HG02571 (cell line): ENCODE data around the gene HMCN2.

Experiments
- ATAC-seq: cut with Tn5 transposase; IDR thresholded peaks from one replicate; pipeline ENCODE4 v1.9.1; 2021; ENCODE audit warnings: mild to moderate bottlenecking, moderate library complexity; ENCODE audit not compliant: unreplicated experiment

Gene HMCN2

DNA sequence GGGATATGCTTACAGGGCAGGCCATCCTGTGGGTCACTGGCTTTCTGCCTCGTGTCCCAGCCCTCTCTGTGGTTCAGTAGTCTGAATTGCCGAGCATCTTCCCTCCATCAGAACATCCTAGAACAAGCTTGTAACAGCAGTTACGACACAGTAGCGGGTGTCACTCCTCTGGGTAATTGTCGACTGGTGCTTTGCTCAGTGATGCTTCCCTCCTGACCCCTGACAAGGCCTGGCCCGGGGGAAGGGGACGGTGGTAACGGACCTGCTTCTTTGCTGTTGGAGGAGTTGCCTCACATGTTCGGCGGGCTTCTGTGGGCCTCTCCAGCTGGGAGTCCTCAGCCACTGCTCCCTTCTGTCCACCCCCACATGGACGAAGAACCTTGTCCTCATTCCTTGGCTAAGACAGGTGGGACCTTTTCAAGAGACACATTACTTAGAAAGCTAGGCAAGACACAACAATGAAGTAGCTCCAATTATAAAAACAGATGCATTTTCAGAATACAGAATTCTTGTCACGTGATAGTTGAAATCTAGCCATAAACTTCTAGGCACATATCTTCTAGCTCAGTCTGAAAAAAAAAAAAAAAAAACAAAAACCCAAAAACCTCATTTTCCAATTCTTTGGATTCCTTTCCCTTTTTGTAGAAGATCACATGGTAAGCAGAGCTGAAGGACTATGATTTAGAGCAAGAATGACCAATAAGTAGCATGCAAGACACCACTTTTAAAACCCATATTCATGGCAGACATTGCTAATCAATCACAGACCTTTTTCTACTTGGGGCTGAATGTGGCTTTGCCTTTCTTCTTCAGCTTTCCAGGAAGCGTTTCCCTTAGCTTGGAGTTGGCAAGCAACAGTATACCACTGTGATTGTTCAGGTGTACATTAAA is 25.0 kb downstream of the HMCN2 start:
- ATAC-seq = no peak

DNA sequence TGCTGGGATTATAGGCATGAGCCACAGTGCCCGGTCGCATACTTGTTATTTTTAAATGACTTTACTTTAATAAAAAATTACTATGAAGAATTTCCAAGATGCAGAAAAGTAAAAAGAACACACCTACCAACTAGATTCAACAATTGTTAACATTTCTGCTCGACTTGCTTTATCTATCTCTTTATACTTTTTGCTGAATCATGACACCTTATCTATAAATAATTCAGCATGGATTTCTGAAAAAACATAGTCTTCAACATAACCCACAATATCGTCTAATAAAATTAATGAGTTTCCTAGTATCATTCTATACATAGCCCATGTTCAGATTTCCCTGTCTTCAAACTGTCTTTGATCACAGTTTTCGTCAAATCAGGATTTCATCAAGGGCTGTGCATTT is 25.9 kb downstream of the HMCN2 start:
- no peak for ATAC-seq

DNA sequence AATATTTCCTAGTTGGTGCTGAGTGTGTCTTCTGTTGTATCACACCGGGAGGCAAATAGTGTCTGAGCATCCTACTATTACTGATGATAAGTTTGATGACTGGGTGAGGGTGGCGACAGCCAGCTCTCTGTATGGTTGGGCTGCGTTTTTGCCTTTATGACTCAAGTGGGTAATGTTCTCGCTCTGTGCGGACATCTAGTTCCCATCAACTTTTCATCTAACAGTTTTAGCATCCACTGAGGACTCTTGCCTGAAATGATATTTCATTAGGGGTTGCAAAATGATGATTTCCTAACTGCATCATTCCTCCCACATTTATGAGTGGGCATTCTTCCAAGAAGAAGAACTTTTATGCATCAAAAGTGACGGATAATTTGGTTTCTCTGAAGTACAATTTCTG is 26.5 kb downstream of the HMCN2 start:
- ATAC-seq = no peak

DNA sequence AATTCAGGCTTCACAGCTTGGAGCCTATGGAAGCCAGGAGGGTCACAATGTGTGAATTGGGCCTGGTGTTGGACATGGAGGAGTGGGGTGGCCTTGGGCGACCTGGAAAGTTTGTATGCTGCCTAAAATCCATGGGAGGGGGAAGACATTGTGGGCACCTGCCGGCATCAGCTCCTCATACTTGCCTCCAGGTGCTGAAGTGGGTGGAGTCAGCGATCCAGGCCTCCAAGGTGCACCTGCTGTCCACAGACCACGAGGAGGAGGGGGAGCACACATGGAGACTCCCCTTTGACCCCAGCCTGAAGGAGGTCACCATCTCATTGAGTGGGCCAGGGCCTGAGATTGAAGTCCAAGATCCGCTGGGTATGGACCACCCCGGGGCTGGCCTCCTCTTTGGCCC is 29.1 kb downstream of the HMCN2 start:
- ATAC-seq = no peak

DNA sequence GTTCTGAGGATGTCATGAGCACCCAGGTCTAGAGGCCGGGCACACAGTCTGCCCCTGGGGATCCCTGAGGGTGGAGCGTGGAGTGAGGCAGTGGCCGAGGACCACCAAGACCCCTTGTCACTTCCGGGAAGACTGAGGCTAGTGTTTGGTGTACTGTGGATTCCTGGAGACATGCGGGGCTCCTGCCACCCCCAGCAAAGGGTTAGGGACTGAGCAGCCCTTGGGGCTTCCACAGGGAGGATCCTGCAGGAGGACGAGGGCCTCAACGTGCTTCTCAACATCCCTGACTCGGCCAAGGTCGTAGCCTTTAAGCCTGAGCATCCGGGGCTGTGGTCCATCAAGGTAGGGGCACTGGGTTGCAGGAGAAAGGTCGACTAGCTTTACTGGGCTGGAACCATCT is 29.9 kb downstream of the HMCN2 start:
- no peak for ATAC-seq

DNA sequence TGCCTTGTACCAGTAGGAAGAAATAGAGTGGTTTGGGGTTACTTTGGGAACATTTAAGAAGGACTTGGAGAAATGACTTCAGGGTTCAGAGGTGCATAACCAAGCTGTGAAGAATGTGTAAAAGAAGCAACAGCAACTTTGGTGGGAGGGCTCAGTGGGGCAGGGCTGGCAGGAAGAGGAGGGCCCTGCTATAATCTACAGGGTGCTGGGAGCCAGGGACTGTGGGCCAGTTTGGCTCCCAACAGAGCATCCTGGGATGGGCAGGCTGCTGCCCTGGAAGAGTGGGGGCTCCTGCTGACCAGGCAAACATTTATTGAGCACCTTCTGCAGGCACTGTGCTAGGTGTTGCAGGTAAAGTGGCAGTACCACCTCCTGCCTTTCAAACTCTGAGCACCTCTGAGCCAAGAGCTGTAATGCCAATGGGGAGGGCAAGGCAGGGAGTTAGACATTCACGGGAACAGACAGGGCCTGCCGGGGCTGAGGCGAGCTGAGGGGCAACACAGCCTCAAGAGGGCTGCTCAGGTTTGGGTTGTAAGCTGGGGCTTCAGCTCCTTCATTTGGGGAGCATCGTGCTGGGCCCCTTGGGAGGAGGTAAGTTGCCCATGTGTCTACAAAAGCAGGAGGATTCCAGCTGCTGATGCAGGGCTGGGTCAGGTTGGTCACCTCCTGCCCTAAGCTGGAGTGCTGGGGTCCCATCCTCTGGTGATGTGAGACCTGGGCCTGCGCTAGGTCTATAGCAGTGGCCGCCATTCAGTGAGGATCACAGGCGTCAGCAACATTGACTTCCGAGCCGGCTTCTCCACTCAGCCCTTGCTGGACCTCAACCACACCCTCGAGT is 30.6 kb downstream of the HMCN2 start:
- ATAC-seq = no peak

DNA sequence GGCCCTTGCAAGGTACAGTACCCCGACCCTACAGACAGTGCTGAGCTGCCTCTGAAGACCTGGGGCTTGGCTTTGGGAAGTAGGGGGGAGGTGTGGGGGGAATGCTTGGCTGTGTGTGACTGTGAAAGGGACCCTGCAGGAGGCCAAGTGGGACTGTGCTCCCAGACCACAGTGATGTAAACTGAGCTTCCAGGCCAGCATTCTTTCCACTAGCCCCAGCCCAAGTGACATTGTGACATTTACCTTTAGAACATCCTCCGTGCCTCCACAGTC is 31.2 kb downstream of the HMCN2 start:
- no peak for ATAC-seq

DNA sequence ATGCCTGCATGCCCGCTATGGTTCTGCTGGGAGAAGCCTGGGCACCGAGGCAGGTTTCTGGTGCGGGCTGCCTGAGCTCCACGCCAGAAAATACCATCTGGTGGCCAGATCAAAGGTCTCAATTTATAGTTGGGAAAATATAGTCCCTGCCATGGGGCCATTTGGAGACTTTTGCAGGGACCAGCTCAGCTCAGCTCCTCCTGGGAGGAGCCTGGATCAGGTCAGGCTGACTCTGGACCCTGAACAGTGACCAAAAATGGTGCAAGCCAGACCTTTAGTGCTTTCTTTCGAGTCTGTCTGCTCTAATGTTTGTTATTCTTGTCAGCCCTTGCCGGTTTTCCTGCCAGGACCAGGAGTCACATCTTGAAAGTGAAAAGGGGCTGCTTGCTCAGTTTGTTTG is 31.8 kb downstream of the HMCN2 start:
- no peak for ATAC-seq

DNA sequence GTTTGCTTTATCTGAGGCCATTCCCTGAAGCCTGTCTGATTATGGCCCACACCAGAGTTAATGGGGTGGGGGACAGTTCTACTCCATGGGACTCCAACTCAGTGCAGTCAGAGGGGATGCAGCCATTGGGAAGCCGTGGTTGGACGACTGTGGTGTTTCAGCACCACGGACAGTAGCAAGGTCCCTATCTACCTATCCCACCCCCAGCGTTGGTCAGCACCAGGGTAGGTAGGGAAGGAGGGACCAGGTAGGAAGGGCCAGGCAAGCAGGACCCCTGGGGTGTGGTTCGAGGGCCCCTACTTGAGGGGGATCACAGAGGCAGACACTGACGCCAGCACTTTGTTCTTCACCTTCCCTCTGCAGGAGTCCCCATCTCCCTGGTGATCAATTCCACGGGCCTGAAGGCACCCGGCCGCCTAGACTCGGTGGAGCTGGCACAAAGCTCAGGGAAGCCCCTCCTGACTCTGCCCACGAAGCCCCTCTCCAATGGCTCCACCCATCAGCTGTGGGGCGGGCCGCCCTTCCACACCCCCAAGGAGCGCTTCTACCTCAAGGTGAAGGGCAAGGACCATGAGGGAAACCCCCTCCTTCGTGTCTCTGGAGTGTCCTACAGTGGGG is 33.2 kb downstream of the HMCN2 start:
- no peak for ATAC-seq

DNA sequence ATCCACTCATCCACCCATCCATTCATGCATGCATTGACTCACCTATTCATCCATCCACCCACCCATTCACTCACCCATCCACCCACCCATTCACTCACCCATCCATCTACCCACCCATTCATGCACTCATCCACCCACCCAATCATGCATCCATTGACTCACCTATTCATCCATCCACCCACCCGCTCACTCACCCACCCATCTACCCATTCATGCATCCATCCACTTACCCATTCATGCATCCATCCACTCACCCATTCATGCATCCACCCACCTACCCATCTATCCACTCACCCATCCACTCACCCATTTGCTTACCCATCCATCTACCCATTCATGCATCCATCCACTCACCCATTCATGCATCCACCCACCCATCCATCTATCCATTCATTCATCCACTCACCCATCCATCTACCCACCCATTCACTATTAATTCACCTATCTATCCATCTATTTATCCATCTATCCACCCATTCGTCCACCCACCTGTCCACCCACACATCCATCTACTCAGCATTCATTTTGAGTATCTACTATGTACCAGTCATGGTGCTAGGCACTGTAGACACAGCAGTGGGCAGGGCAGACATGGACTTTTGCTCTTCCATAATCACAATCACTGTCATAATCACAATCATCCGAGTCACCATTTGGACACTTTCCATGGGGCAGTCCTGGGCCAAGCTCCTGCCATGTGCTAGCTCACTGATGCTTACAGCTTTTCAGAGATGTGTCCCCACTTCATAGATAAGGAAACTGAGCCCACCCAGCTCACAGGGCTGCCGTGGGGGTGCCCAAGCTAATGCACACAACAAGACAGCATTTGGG is 34.4 kb downstream of the HMCN2 start:
- no peak for ATAC-seq

DNA sequence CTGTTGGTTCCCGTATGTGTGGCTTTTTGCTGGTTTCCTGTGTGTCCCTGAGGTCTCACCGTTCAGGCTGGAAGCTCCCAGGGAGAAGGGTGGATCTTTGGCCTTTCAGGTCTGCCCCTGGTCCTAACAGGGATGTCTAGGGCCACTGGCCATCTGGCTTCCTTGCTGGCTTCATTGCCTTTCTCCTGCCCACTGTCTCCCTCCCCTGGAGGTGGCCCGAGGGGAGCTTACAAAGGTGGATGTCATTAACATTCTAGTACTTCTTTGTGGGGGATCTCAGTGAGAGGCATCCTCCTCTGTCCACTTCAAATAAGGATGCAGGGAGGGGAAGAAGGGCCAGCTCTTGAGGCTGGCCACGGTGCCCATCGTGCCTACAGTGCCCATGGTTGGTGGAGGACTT is 35.2 kb downstream of the HMCN2 start:
- no peak for ATAC-seq

DNA sequence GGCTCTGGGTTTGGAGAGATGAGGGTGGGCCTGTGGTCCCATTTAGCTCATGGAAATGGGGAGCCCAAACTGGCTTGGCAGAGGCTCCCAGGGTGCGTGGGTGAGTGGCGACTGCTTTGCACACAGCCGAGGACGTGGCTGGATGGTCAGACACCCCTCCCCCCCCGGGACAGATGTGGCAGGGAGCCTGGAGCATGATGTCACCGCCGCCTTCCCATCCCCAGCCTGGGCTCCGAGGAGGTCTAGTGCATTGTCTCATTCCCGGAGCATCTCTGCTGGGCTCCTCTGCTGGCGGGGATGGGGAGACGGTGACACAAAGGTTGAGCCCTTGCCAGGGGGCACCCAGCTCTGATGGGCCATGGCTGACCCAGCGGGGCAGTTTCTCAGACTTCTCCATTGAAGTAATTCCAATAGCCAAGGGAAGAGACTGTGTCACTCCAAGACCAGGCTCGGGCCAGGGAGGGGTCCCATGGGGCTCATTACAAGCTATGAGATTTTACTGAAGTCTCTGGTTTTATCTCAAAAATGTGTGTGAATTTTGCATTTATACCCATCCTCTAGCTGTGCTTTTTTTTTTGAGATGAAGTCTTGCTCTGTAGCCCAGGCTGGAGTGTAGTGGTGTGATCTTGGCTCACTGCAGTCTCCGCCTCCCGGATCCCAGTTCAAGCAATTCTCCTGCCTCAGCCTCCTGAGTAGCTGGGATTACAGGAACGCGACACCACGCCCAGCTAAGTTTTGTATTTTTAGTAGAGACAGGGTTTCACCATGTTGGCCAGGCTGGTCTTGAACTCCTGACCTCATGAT is 36.1 kb downstream of the HMCN2 start:
- no peak for ATAC-seq

DNA sequence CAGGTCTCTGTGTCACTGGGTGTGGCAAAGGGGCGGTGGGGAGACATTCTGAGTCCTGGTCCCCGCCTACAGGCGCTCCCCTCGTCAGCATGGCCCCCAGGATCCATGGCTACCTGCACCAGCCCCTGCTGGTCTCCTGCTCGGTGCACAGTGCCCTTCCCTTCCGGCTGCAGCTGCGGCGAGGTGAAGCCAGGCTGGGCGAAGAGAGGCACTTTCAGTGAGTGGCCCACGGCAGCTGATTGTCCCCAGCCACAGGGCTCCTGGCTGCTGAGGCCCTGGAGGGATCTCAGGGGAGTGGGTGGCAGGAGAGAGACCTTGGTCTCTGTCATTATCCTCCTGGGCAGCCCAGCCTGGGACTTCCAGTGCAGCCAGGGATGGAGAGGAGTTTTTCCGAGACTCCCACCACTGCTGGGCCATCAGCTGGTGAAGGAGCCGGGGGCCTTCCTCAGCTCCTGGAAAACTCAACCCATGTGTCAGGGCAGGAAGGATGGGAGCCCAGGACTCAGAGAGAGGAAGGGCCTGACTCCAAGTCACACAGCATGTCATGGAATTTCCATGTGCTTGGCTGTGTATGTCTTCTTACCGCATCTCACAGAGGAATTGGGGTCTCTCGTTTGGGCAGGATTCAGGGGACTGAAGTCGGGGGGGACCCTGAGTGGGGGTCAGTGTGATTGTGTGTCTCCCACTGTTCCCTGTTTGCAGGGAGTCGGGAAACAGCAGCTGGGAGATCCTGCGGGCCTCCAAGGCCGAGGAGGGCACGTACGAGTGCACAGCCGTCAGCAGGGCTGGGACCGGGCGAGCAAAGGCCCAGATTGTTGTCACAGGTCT is 37.4 kb downstream of the HMCN2 start:
- ATAC-seq = no peak

DNA sequence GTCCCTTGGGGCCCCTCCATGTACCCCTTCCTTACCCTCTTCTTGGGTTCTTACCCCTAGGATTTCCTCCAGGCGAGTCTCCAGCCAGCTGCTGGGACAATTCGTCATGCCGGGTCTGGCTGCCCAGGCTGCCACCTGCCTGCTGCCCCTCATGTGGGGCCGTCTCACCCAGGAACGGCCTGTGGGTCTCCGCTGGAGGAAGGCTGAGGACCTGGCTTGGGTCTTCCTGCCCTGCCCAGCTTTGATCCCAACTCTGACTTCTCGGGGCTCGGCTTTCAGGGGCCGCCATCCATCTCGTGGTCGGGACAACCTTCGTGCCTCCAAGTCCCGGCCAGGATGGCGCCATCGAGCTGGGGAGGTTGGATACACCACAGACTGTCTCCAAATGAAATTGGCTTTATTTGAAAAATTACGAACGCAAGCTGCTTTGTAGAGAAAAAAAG is 38.1 kb downstream of the HMCN2 start:
- no peak for ATAC-seq

DNA sequence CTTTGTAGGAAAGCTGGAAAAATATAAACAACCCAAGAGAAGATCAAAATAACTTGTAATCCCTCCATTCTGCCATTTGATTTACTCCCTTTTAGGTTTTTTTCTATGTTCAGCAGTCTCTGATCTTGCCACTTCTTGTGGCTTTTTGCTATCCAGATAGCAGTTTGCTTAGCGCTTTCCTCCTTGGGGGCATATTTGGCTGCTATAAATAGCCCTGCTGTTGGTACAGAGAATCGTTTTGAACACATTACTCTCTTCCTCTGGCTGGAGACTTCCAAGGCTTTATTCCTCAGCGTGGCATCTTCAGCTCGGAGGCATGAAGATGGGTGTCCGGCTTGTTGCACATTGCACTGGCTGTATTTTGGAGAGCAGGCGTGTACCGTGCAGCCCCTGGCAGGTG is 38.6 kb downstream of the HMCN2 start:
- no peak for ATAC-seq

DNA sequence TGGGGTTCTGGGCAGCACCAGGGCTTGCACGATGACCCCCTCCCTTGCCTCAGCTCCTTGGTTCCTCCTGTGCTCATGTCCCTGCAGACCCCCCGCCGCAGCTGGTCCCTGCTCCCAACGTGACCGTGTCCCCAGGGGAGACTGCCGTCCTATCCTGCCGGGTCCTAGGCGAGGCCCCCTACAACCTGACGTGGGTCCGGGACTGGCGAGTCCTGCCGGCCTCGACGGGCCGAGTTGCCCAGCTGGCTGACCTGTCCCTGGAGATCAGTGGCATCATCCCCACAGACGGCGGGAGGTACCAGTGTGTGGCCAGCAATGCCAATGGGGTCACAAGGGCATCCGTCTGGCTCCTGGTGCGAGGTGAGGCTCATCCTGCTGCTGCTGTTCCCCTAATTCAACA is 39.1 kb downstream of the HMCN2 start:
- ATAC-seq = no peak

DNA sequence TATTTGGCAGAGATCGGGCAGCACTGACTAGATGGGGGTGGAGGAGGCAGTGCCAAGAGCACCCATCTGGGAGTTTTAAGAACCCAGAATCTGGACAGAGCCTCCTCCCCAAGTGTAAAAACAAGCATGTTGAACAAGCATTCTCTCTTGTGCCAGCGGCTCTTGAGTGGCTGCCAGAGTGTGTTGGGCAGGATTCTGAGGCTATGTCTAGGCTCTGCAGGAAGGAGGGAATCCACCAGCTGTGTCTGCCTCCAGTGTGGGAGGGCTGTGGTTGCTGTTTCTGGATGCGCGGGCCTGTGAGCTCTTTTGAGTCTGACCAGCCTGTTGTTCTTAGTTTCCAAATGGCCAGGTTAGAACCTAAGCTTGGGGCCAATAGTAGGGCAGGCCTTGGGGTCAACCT is 39.8 kb downstream of the HMCN2 start:
- no peak for ATAC-seq

DNA sequence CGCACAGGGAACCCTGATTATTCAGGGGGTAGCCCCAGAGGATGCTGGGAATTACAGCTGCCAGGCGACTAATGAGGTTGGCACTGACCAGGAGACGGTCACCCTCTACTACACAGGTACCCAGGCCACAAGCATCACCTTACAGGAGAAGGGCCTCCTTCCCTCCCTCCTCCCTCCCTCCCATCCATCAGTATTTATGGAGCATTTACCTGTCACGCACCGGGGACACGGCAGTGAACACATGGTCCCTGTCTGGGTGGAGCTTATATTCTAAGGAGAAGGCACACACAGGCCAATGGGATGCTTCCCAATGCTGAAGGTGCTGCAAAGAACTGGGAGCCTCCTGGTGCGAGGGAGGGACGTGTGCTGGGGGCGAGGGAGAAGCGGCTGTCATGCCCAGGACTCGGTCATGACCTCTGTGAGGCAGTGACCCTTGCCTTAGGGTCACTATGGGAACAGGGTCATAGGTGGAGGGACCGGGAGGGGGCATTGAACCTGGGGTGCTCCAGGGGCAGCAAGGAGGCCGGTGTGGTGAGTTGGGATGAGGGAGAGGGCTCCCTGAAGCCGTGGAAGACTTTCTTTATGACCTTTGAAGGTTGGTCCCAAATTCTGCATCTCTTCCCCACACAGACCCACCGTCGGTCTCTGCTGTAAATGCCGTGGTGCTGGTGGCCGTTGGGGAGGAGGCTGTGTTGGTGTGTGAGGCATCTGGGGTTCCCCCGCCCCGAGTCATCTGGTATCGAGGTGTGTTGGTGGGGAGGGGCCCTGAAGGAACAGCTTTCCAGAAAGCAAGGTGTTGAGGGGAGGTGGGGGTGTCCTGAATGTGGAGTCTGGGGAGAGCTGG is 41.5 kb downstream of the HMCN2 start:
- no peak for ATAC-seq

DNA sequence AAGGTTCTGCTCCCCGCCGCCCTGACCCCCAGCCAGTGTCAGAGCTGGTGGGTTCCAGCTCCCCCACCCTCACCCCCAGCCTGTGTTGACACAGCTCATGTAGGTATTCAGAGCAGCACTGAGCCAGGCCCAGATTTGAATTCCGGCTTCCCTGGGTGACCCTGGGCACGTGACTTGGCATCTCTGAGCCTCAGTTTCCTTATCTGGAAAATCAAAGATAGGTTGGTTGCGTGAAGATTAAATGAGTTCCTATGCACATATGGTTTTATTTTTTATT is 42.0 kb downstream of the HMCN2 start:
- ATAC-seq = no peak
